NCI-H82 treated with DMSO at 0.1 percent for 48 hours (cell line): ENCODE measurements around the gene MYO5B.
"Not testable (repeated sequence)": the region's sequence is repeated elsewhere in the genome, so short reads cannot be mapped to it uniquely, and the experiment has no call there.

ENCODE experiments used
- DNase-seq: peaks from one replicate; lab custom pipeline; 2025; ENCODE audit not compliant: unreplicated experiment; lab: John Stamatoyannopoulos, UW

MYO5B gene

GRCh38 chr18:50105027-50105426 is 89.9 kb downstream of the MYO5B start:
- DNase-seq = no peak

DNA sequence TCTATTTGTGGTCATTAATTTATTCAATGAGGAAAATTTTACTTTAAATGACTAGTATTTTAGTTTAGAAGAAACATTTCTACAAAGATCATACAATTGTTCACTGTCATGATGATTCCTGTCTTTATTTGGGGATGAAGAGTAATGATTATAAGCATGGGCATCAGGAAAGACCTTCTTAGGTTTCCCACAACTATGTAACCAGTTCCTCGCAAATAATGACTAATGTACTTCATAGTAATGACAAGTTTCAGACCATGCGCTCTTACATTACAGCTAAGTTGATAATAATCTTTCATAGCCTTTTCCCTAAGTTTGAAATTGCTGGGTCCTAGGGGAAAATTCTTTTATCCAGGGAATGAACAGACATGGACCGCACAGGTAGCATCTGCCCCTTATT is 90.5 kb downstream of the MYO5B start:
- DNase-seq = no peak

GRCh38 chr18:50099725-50100407 is 95.1 kb downstream of the MYO5B start:
- DNase-seq = no peak

GRCh38 chr18:50097702-50098101 is 97.2 kb downstream of the MYO5B start:
- DNase-seq = no peak

- DNase-seq = no peak
These were observed 98.0 kb downstream of the MYO5B start for GRCh38 chr18:50096766-50097435.

DNA sequence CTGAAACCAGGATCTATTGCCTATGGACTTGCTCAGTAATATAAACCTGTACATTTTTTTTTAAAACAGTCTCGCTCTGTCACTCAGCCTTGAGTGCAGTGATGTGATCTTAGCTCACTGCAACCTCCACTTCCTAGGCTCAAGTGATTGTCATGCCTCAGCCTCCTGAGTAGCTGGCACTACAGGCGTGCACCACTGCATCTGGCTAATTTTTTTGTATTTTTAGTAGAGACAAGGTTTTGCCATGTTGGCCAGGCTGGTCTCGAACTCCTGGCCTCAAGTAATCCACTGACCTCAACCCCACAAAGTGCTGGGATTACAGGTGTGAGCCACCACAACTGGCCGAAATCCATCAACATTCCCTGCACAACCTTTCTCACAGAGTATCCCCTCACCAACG is 100.2 kb downstream of the MYO5B start:
- DNase-seq = not testable (repeated sequence)

- DNase-seq = no peak
These were observed 100.7 kb downstream of the MYO5B start for GRCh38 chr18:50094221-50094773.

DNA sequence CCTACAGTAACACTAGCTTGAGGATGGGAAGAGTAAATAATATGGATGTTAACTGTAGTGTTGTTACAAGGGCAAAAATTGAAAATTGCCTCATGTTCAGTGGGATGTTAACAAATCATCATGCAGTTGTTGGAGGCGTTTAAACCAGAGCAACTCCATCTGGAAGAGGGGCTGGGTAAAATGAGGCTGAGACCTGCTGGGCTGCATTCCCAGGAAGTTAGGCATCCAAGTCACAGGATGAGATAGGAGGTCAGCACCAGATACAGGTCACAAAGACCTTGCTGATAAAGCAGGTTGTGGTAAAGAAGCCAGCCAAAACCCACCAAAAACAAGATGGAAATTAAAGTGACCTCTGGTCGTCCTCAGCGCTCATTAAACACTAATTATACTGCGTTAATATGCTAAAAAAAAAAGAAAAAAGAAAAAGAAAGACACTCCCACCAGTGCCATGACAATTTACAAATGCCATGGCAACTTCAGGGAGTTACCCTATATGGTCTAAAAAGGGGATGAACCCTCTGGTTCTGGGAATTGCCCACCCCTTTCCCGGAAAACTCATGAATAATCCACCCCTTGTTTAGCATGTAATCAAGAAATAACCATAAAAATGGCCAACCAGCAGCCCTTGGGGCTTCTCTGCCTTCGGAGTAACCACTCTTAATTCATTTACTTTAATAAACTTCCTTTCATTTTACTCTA is 101.4 kb downstream of the MYO5B start:
- DNase-seq = no peak

DNA sequence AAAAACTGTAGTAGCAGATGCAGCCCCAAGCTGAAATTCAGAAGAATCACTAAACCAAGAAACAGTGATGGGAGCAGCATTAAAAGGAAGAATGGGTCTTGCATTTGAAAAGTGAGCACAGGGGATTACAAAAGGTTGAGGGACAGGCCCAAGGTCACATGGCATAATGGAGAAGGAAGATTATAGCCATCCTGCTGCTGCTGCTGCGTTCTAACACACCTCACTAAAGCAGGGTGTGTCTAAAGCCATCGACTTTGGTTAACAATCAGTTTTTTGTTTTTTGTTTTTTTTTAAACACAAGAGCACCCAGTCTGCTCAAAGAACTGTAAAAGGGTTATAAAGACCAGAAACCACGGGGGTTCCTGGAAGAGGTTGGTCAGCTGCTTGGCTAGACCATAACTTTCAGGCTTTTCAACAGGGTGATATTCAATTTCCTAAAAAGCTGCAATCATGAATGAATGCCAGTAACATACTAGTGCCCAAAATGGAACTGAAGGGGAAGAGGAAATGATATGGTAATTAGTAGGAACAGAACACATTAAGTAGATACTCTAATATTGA is 102.6 kb downstream of the MYO5B start:
- no peak for DNase-seq

DNA sequence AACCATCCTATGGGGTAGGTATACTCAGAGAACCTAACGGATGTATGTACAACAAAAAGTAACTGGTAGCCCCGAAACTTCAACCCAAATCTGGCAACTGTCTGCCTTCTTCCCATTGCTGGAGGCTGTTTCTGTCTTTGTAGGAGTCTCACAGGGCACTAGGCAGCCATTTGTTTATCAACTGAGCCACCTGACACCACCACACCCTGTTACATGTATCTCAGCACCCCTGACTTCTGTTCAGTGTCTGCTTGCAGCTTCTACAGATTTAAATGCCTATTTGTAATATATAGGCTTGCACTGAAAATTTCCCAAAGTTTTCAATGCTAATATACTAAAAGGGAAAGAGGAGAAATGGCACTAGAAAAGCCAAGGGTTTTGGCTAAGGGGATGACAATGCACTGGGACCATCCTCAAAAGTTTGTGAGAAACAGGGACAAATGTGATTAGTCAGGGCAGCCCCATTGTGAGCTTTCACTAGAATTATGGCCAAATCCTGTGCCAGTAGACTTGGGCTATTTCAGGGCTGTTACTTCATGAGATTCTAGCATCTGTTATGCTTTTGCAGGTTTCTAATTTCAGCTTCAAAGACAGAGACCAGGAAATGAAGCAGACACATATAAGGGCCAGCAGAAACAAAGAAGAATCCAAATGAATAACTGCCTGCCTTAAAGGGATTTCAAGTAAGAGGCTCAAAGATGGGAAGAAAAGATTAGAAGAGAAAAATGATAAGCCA is 103.3 kb downstream of the MYO5B start:
- DNase-seq = no peak

DNA sequence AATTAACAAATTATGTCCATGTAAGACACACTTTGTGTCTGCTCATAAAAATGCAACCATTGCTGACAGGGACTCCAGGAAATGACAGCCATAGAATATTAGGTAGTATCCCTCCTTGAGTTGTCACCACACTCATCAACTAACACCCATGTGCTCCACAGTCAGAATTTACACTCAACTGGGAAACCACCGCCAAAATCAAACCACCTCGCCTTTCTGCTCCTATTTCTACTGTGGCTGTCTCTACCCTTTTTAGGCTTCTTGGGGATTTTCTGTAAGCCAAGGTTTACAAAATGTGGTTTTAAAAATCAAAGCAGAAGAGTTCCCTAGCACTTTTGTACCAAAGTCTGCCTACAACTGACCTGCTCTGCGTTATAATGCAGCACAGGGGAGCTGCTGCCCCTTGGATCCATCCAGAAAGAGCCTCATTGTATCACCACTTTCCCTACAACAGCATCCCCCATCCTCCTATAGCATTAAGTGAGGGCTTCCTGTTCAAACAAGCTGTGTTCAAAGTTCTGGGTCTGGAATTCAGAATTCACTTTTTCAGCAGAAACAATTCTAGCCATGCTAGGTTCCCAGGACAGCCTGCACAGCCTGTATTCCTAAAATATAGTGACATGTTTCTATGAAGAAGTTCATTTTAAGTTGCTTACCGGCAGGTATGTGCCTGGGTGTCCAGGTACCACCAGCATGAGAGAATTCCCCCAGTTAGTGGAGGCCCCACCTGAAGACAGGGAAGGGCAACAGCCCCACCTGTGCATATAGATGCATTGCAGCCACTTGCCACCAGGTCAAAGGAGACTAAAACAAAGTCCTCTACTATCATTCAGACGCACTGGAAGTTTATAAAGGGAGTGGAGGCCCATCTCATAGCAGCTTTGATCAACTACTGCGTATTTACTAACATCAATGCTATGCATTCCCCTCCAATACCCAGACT is 104.3 kb downstream of the MYO5B start:
- DNase-seq = no peak

- DNase-seq = no peak
These were observed 105.2 kb downstream of the MYO5B start for GRCh38 chr18:50089702-50090101.

- DNase-seq = no peak
These were observed 111.2 kb downstream of the MYO5B start for GRCh38 chr18:50083708-50084107.

GRCh38 chr18:50080932-50081560 is 113.9 kb downstream of the MYO5B start:
- DNase-seq = no peak

DNA sequence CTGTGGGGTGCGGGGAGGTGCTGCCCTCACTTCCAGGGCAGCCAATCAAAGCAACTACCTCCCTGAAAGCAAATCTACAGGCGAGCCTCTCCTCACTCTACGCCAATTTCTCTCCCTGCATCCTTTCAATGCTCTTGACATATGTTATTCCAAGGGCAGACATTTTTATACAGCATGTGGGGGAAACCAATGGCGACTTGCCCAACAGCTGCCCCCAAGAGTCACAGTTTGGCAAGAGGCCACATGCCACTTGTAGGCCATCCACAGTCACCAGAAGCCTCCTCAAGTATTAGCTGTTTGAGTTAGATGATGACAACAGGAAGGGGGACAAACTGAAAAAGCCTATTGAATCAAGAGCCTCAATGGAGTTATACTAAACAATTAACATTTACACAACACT is 114.6 kb downstream of the MYO5B start:
- DNase-seq = no peak

GRCh38 chr18:50079571-50080295 is 115.2 kb downstream of the MYO5B start:
- DNase-seq = no peak

DNA sequence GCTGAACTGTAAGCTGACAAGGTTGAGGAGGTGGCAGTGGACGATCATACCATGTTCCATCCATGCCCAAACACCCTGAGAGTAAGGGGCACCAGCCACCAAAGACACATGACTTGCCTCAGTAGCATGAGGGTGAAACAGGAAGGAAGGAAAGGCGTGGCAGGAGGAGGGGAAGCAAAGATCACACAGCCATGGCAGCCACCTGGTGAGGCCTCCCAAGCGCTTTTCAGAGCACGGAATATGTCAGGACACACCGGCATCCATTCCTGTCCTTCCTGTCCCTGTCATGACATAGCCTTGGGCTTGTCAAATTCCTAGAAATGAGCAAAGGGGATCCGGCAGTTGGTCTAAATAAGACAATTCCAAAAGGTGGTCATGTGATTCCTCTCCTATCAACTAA is 118.7 kb downstream of the MYO5B start:
- no peak for DNase-seq

- no peak for DNase-seq
These were observed 119.2 kb downstream of the MYO5B start for GRCh38 chr18:50075772-50076171.

DNA sequence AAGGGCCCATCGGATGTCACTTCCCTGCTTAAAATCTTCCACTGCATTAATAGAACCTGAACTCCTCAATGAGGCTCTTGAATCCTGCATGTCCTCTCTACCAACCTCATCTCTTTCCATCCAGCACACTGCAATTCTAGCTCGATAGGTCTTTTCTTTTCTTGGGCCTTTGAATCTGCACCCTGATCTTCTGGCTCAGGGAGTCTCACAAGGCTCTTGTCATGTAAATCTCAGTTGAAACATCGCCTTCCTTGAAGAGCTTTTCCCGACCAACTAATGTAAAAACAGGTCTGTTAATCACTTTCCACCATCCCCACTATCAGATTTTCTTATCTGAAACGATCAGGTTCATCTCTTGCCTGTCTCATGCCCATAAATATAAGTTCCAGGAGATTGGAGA is 120.5 kb downstream of the MYO5B start:
- no peak for DNase-seq
